ENCODE measurements around the gene ITGB1. TPM values are rescaled to one million over a fixed set of nuclear protein-coding genes. Genes with fewer than 3 reads are reported as not detected.
"Not testable (repeated sequence)": the region's sequence is repeated elsewhere in the genome, so short reads cannot be mapped to it uniquely, and the experiment has no call there.

ITGB1 gene
- total and polyA plus RNA-seq, 2 of the 8 experiments (the other 6 are each of a cell fraction or from before 2014, with no cell fraction given): 82.7 to 321 TPM

- H3K56ac ChIP-seq (replicated peaks; ENCODE audit: insufficient read length, low read depth, low read length); H4K20me1 ChIP-seq (replicated peaks in 1 of 2; ENCODE audit: control insufficient read depth in 1 of 2, insufficient read depth in 2 of 2, low read length in 2 of 2); H3K23ac ChIP-seq (ENCODE audit: insufficient read length); H3K9me3 ChIP-seq (ENCODE audit: insufficient read depth in 2 of 2, low read depth in 1 of 2, low read length in 1 of 2); H3K4me1 ChIP-seq (replicated peaks in 1 of 4; ENCODE audit: control insufficient read depth in 3 of 4, insufficient read depth in 4 of 4, low read length in 3 of 4); H3K9ac ChIP-seq (replicated peaks in 1 of 4; ENCODE audit: extremely low read depth in 1 of 4, low read depth in 3 of 4, low read length in 3 of 4); H3K14ac ChIP-seq (ENCODE audit: insufficient read length); H2BK15ac ChIP-seq (ENCODE audit: low read length); FAIRE-seq; H3K79me2 ChIP-seq (ENCODE audit: control insufficient read depth in 1 of 2, insufficient read depth in 2 of 2, low read length in 2 of 2); H3K79me1 ChIP-seq (ENCODE audit: low read depth, low read length); H4K91ac ChIP-seq (replicated peaks; ENCODE audit: insufficient read length, low read length); H2BK5ac ChIP-seq (ENCODE audit: low read depth, low read length); H2BK12ac ChIP-seq (ENCODE audit: low read depth, low read length); H3K23me2 ChIP-seq (ENCODE audit: low read depth, low read length); H3K36me3 ChIP-seq (ENCODE audit: control insufficient read depth in 2 of 4, insufficient read depth in 4 of 4, low read length in 3 of 4); H3K4me3 ChIP-seq (ENCODE audit: extremely low read depth in 1 of 4, insufficient read depth in 2 of 4, low read depth in 3 of 4, low read length in 4 of 4); H2BK120ac ChIP-seq (replicated peaks; ENCODE audit: low read depth, low read length); DNase-seq (ENCODE audit: low read depth in 1 of 2, low spot score in 2 of 2); H3K27ac ChIP-seq (ENCODE audit: low read depth, low read length); H2AFZ ChIP-seq (ENCODE audit: low read length); H4K8ac ChIP-seq (ENCODE audit: extremely low read depth, insufficient read depth, low read length); H2BK20ac ChIP-seq (ENCODE audit: low read length); H3K4me2 ChIP-seq (ENCODE audit: insufficient read depth in 1 of 2, low read depth in 2 of 2, low read length in 2 of 2); H4K5ac ChIP-seq (ENCODE audit: insufficient read length, low read depth, low read length); H3K27me3 ChIP-seq (replicated peaks in 1 of 4; ENCODE audit: control insufficient read depth in 3 of 4, extremely low read depth in 1 of 4, insufficient read depth in 3 of 4, low read length in 3 of 4); H3K18ac ChIP-seq (ENCODE audit: extremely low read depth, low read length); H2AK5ac ChIP-seq (ENCODE audit: low read depth, low read length); H3K4ac ChIP-seq (replicated peaks; ENCODE audit: insufficient read length, low read depth, low read length): not testable (repeated sequence)
- 93% methylated on average over 4 of the region's 4 CpGs; no CpG with 5 or more reads in 1 of the 2 experiments for WGBS, 2 experiments (ENCODE audit: extremely low coverage in 1 of 2, insufficient coverage in 1 of 2, insufficient read length in 1 of 2, insufficient replicate concordance in 2 of 2, low coverage in 1 of 2, low lambda C conversion rate in 2 of 2, missing lambda C conversion rate in 1 of 2)
- ChIA-PET POLR2A (ENCODE audit: partially characterized antibody) (interaction anchor here (0.6 kb wide), 1 partner anchor 40 kb away, joined by 3 read pairs; no protein-coding TSS in a partner anchor), CTCF (ENCODE audit: partially characterized antibody) (interaction anchor here (0.7 to 1.2 kb wide), 2 partner anchors 11 to 12 kb away, joined by 3 to 4 read pairs; no protein-coding TSS in a partner anchor)
Observed at GRCh38 chr10:32992310-32992709, 34.3 kb upstream of the ITGB1 start.

All from H1 (cell line).